Ovary (tissue), 3 donors: Measurements from ENCODE around the gene OAS3.

ENCODE experiments used
- POLR2A ChIP-seq: fragments of 450-650 bp; IDR thresholded peaks from one replicate; pipeline ENCODE4 v1.6.1; 2017; ENCODE audit warnings: antibody characterized with exemption, mild to moderate bottlenecking, moderate library complexity
- TF ChIP-seq, protein P1 (sequence below), 3 donors: fragments of 450-650 bp in 2 of 3; fragments of 200-600 bp in 1 of 3; IDR thresholded peaks; one replicate each; pipeline versions ENCODE4 v1.5.1 to v1.8.0; 2016 to 2022; ENCODE audit warnings: antibody characterized with exemption in 3 of 3, mild to moderate bottlenecking in 1 of 3
- donor health status: DM: no; HTN: no; CAD: no.

DNA sequence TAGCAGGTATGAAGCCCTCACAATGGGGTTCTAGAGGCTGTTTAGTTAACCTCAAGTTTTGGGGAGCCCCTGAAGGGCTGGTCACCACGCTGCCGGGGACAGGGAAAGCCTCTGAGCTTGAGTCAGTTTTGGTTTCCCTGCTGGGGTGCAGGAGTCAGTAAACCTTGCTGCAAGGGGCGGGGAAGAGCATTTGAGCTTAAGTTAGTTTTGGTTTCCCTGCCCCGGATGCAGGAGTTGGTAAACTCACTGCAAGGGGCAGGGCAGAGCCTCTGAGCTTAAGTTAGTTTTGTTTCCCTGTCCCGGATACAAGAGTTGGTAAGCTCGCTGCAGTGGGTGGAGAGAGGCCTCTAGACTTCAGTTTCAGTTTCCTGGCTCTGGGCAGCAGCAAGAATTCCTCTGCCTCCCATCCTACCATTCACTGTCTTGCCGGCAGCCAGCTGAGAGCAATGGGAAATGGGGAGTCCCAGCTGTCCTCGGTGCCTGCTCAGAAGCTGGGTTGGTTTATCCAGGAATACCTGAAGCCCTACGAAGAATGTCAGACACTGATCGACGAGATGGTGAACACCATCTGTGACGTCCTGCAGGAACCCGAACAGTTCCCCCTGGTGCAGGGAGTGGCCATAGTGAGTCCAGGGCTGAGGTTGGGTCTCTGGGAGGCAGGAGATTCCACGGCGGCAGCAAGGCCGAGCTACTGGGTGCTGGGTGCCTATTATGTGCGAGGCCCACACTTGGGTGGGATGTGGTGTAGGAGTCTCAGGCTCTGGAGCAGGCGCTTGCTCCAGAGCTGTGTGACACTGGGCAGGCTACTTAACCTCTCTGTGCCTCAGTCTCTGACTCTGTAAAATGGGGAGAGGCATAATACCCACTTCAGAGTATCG, 40.1 kb downstream of the OAS3 start, which contains the start of gene OAS2:
- TF ChIP-seq, protein P1, sequence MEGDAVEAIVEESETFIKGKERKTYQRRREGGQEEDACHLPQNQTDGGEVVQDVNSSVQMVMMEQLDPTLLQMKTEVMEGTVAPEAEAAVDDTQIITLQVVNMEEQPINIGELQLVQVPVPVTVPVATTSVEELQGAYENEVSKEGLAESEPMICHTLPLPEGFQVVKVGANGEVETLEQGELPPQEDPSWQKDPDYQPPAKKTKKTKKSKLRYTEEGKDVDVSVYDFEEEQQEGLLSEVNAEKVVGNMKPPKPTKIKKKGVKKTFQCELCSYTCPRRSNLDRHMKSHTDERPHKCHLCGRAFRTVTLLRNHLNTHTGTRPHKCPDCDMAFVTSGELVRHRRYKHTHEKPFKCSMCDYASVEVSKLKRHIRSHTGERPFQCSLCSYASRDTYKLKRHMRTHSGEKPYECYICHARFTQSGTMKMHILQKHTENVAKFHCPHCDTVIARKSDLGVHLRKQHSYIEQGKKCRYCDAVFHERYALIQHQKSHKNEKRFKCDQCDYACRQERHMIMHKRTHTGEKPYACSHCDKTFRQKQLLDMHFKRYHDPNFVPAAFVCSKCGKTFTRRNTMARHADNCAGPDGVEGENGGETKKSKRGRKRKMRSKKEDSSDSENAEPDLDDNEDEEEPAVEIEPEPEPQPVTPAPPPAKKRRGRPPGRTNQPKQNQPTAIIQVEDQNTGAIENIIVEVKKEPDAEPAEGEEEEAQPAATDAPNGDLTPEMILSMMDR (IDR thresholded peaks at IDR 0.05) = no peak
- TF ChIP-seq POLR2A = no peak
